Natural killer cell (primary cell): Measurements from ENCODE around the gene TK1. TPM values are rescaled to one million over a fixed set of nuclear protein-coding genes. Genes with fewer than 3 reads are reported as not detected.

Experiments
- ATAC-seq, 3 donors: fragments of 150-1000 bp in 2 of 3; fragments of 200-7000 bp in 1 of 3; cut with Tn5 transposase; 1 replicate in 1 of 3; 2 replicates in 2 of 3; pipeline ENCODE4 v1.10.0; 2021; ENCODE audit warnings: mild to moderate bottlenecking in 2 of 3, moderate library complexity in 2 of 3
- DNase-seq, 2 donors: peaks; one replicate each; pipeline versions ENCODE4 v3.0.0 to v3.0.0-alpha.2; 2013 to 2021; ENCODE audit warnings: mixed read lengths in 1 of 2
- H3K27ac ChIP-seq: one replicate; pipeline ENCODE4 v1.5.1; 2013; ENCODE audit warnings: mild to moderate bottlenecking, low read length
- H3K27me3 ChIP-seq: one replicate; pipeline ENCODE4 v1.6.1; 2013; ENCODE audit warnings: low read length; ENCODE audit not compliant: control insufficient read depth, insufficient read depth
- H3K36me3 ChIP-seq: one replicate; pipeline ENCODE4 v1.6.1; 2013; ENCODE audit warnings: low read length; ENCODE audit not compliant: control insufficient read depth, insufficient read depth
- H3K4me1 ChIP-seq: one replicate; pipeline ENCODE4 v1.6.1; 2013; ENCODE audit warnings: low read length; ENCODE audit not compliant: control insufficient read depth, insufficient read depth
- H3K4me3 ChIP-seq: one replicate; pipeline ENCODE4 v1.5.1; 2013; ENCODE audit warnings: low read length
- H3K9me3 ChIP-seq: one replicate; pipeline ENCODE4 v1.6.1; 2013; ENCODE audit warnings: low read length; ENCODE audit not compliant: control insufficient read depth, insufficient read depth
- H3K27ac Mint-ChIP-seq, 2 donors: one replicate each; pipeline ENCODE4 v1.8.0; 2022; ENCODE audit warnings: mild to moderate bottlenecking in 2 of 2, mixed read lengths in 2 of 2, moderate library complexity in 1 of 2
- H3K27me3 Mint-ChIP-seq, 2 donors: one replicate each; pipeline ENCODE4 v1.8.0; 2022; ENCODE audit warnings: low read depth in 2 of 2, mixed read lengths in 2 of 2
- H3K36me3 Mint-ChIP-seq: one replicate; pipeline ENCODE4 v1.8.0; 2022; ENCODE audit warnings: mixed read lengths
- H3K4me1 Mint-ChIP-seq, 2 donors: one replicate each; pipeline ENCODE4 v1.8.0; 2022; ENCODE audit warnings: mixed read lengths in 2 of 2
- H3K4me3 Mint-ChIP-seq: one replicate; pipeline ENCODE4 v1.8.0; 2022; ENCODE audit warnings: mild to moderate bottlenecking, moderate library complexity, mixed read lengths
- H3K9me3 Mint-ChIP-seq, 2 donors: one replicate each; pipeline ENCODE4 v1.8.0; 2022; ENCODE audit warnings: mixed read lengths in 2 of 2
- CTCF ChIP-seq: fragments of 200-600 bp; IDR thresholded peaks from one replicate; pipeline ENCODE4 v1.8.0; 2022; ENCODE audit warnings: antibody characterized with exemption
- WGBS: methylation state at CpG from one replicate; pipeline ENCODE4 v1.1.7; 2013; ENCODE audit warnings: missing lambda C conversion rate; ENCODE audit not compliant: insufficient coverage; 5-methylcytosine and 5-hydroxymethylcytosine counted together
- intact Hi-C: fragments of 100-400 bp; cut with micrococcal nuclease; formaldehyde crosslinking; loops from one replicate; pipeline ENCODE4 v1.14.2; 2022
- total RNA-seq, 4 donors: library from RNA; stranded (reverse); fragments of 120-200 nt in 1 of 4; gene quantifications; one replicate each; pipeline versions ENCODE4 v1.2.3 to v1.2.4, GENCODE V29; 2013 to 2022

The TK1 gene
- total RNA-seq, 3 donors from 2014 or later (not counting 1 experiment from before 2014, with no cell fraction given), result 2.1 to 5.1 (median 3.9) TPM

- Histone ChIP-seq H3K4me3 (peak overlapping the region; percentile 71), H3K36me3 (peaks cover 50% of the 10 kb centered on the region), H3K4me1 (peaks cover 77% of the 10 kb centered on the region), H3K9me3 (no peaks in the 10 kb centered on the region), H3K27me3 (no peaks in the 10 kb centered on the region), H3K27ac (peak overlapping the region; percentile 72)
- DNase-seq (no peak), ATAC-seq (no peak)
- Mint-ChIP-seq H3K27ac (peak overlapping the region; percentile 83 to 99), H3K9me3 (no peaks in the 10 kb centered on the region), H3K36me3 (peaks cover 10% of the 10 kb centered on the region), H3K4me1 (peaks cover 64 to 76% of the 10 kb centered on the region in 2 donors), H3K27me3 (no peaks in the 10 kb centered on the region), H3K4me3 (peak overlapping the region; percentile 59)
- 49% methylated on average over 9 of the region's 9 CpGs for WGBS
- intact Hi-C loops, result loop anchor here (5.0 kb wide), 1 partner anchor 1670 kb away; no protein-coding TSS in a partner anchor
- no peak for TF ChIP-seq CTCF
Observed at GRCh38 chr17:78132767-78133178, 54.1 kb downstream of the TK1 start.

DNA sequence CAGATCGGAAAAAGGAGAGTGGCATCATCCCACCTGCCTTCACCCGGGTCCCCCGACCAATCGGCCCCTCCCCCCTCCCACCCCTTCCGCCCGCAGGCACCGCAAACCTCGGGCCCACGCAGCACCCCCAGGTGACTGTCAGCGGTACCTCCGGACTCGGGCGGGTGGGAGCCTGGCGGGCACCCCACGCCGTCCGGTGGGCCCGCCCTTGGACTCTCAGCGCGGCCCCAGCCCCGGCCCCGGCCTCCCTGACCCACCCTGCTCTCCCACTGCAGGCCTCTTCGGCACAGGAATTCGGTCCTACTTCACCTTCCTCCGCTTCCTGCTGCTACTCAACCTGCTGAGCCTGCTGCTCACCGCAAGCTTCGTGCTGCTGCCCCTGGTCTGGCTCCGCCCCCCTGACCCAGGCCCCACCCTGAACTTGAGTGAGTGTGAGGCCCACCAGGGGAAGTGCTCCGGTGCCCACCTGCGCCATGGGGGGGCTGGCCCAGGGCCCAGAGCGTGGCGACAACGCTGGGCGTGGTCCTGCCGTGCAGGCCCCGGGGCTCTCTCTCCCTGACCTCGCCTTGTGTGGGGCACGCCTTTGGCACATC, 54.7 kb downstream of the TK1 start:
- under 1% methylated on average over 38 of the region's 38 CpGs for WGBS
- H3K4me3 Mint-ChIP-seq, result peak overlapping the region; percentile 59
- no peaks in the 10 kb centered on the region for H3K9me3 Mint-ChIP-seq
- ATAC-seq (no peak), DNase-seq (peak in 1 of 2 donors; percentile 79)
- Histone ChIP-seq H3K9me3 (no peaks in the 10 kb centered on the region), H3K4me3 (peak overlapping the region; percentile 71), H3K36me3 (peaks cover 51% of the 10 kb centered on the region), H3K4me1 (peaks cover 77% of the 10 kb centered on the region), H3K27me3 (no peaks in the 10 kb centered on the region), H3K27ac (peak overlapping the region; percentile 72)
- TF ChIP-seq CTCF, result no peak
- H3K4me1 Mint-ChIP-seq, result peaks cover 62 to 76% of the 10 kb centered on the region in 2 donors
- peaks cover 10% of the 10 kb centered on the region for H3K36me3 Mint-ChIP-seq
- intact Hi-C loops, result loop anchor here (5.0 kb wide), 1 partner anchor 1670 kb away; no protein-coding TSS in a partner anchor
- peak overlapping the region; percentile 83 to 99 for H3K27ac Mint-ChIP-seq
- no peaks in the 10 kb centered on the region for H3K27me3 Mint-ChIP-seq

DNA sequence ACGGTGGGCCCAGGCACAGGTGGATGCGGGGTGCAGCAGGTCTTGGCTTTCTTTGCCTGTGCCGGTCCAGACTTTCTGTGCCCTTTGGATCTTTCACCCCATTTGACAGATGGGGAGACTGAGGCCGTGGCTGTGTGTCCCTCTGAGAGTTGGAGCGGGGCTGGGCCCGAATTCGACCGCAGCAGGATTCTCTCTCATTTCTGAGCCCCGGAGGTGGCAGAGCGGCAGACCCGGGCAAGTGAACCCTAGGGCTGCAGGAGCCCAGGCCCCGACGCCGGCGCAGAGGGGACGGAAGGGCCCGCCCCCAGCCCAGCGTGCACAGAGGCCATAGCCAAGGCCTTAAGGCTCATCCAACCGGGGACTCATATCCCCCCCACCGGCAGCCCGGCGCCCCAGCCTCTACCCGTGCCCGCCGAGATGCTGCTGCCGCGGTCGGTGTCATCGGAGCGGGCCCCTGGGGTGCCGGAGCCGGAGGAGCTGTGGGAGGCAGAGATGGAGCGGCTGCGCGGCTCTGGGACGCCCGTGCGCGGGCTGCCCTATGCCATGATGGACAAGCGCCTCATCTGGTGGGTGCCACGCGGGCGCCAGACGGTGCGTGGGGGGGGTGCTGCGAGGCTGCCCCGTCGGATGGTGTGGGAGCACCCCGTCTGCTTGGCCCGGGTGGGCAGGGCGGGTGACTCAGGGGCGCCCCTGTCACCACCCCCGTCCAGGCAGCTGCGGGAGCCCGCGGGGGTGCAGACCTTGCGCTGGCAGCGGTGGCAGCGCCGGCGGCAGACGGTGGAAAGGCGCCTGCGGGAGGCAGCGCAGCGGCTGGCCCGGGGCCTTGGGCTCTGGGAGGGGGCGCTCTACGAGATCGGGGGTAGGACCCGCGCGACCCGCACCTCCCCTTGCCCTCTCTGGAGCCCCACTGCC, 55.4 kb downstream of the TK1 start:
- Histone ChIP-seq H3K4me3 (peak overlapping the region; percentile 71), H3K9me3 (no peaks in the 10 kb centered on the region), H3K4me1 (peaks cover 77% of the 10 kb centered on the region), H3K27me3 (no peaks in the 10 kb centered on the region), H3K36me3 (peaks cover 50% of the 10 kb centered on the region), H3K27ac (peak overlapping the region; percentile 74)
- intact Hi-C loops, result loop anchor here (5.0 kb wide), 1 partner anchor 1671 kb away; no protein-coding TSS in a partner anchor
- peak; percentile 15 to 31 (median 16) for ATAC-seq
- Mint-ChIP-seq H3K4me1 (peaks cover 58 to 79% of the 10 kb centered on the region in 2 donors), H3K4me3 (peak overlapping the region; percentile 93), H3K27ac (peak overlapping the region; percentile 88 to 99), H3K27me3 (no peaks in the 10 kb centered on the region), H3K9me3 (no peaks in the 10 kb centered on the region), H3K36me3 (peaks cover 10% of the 10 kb centered on the region)
- no peak for TF ChIP-seq CTCF
- DNase-seq, result peak; percentile 56 to 65
- under 1% methylated on average over 74 of the region's 74 CpGs for WGBS
